Measurements from ENCODE around the gene ALDH3B2. TPM values are rescaled to one million over a fixed set of nuclear protein-coding genes. Genes with fewer than 3 reads are reported as not detected.
"Not testable (repeated sequence)": the region's sequence is repeated elsewhere in the genome, so short reads cannot be mapped to it uniquely, and the experiment has no call there.

The ALDH3B2 gene
- total RNA-seq, 1 donor from 2014 or later: not detected

GRCh38 chr11:67663532-67664212 lies 10.8 kb downstream of the ALDH3B2 start:
- Mint-ChIP-seq H3K9me3 (no peaks in the 10 kb centered on the region), H3K27me3 (no peaks in the 10 kb centered on the region), H3K27ac (no peak overlapping the region), H3K36me3 (ENCODE audit: low read depth) (no peaks in the 10 kb centered on the region), H3K4me1 (peaks cover 7% of the 10 kb centered on the region), H3K4me3 (no peak overlapping the region)
- ATAC-seq (ENCODE audit: low read depth) (no peak), DNase-seq (no peak)
- ChIA-PET CTCF (interaction anchor here (1.0 kb wide), 1 partner anchor 15 kb away, joined by 3 read pairs; no protein-coding TSS in a partner anchor), POLR2A (no interaction called here)
- intact Hi-C loops (cut with micrococcal nuclease): no loop called here
- TF ChIP-seq CTCF (IDR thresholded peaks at IDR 0.05): no peak

DNA sequence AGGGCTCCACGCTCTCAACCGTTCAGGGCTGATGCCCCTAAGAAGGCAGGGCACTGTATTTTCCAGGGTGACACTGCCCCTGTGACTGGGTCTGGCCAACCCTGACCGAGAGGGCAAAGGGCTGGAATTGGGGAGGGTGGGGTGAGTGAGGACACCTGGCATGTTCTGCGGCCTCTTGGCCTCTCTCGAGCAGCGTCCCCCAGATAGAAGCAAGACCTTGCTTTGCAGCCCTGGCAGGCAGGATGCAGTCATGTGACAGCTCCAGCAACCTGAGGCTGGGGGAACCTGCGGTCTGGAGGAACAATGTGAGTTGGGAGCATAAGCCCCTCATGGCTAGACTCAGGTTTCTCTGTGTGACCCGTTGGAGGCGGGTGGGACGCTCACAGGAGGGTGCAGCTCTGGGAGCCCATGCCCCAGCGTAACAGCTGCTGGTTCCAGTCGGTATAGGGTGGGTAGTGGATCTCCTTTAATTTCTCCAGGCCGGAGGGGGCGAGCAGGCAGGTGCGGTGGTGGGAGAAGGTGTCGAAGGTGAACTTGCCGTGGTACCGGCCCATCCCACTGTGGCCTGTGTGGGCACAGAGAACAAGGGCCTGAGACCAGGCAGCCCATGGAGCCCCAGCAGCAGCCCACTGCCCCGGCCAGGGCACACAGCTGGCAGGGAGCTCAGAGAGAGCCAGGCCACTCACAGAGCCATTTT lies 11.4 kb downstream of the ALDH3B2 start:
- ATAC-seq (ENCODE audit: low read depth) (no peak), DNase-seq (no peak)
- ChIA-PET POLR2A (no interaction called here), CTCF (interaction anchor here (1.0 to 1.5 kb wide), 2 partner anchors 12 to 15 kb away, joined by 3 to 4 read pairs; partner anchors contain the start of gene ACY3)
- H3K4me3 Mint-ChIP-seq: no peak overlapping the region
- peaks cover 8% of the 10 kb centered on the region for H3K4me1 Mint-ChIP-seq
- H3K36me3 Mint-ChIP-seq (ENCODE audit: low read depth): no peaks in the 10 kb centered on the region
- no peaks in the 10 kb centered on the region for H3K9me3 Mint-ChIP-seq
- H3K27me3 Mint-ChIP-seq: no peaks in the 10 kb centered on the region
- no peak overlapping the region for H3K27ac Mint-ChIP-seq
- no peak for TF ChIP-seq CTCF (IDR thresholded peaks at IDR 0.05)
- intact Hi-C loops (cut with micrococcal nuclease): no loop called here

DNA sequence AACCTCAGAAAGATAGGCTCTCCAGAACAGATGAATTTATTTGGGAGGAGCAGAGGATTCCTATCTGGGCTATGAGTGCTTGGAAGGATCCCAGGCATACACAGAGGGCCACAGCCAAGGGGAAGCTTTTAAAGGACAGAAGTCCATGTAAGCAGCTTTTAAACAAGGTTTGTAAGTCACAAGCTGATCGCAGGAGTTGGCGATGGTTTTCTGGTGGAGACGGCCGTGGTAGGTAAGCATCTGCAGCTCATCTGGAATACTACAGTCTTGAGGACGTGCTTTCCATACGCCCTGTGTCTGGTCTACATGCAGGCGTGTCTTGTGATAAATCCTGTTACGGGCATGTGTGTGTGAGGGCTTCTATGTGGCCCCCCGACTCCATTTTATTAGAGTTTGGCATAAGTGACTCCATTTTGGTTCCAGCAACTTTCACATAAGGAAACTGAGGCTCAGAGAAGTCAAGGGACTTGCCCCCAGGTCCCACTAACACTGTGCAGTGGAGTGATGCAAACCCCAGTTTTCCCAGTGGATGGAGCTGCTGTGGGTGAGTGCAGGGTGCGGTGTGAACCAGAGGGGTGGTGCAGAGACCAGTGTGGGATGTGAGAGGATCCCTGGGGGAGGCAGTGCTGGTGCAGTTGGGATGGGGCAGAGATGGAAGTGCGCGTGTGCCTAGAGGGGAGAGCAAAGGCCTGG lies 12.1 kb downstream of the ALDH3B2 start:
- DNase-seq (no peak), ATAC-seq (ENCODE audit: low read depth) (no peak)
- no peak for TF ChIP-seq CTCF (IDR thresholded peaks at IDR 0.05)
- intact Hi-C loops (cut with micrococcal nuclease): no loop called here
- ChIA-PET POLR2A (no interaction called here), CTCF (interaction anchor here (1.5 kb wide), 1 partner anchor 11 kb away, joined by 4 read pairs; the partner anchor contains the start of gene ACY3)
- Mint-ChIP-seq H3K9me3 (no peaks in the 10 kb centered on the region), H3K27me3 (no peaks in the 10 kb centered on the region), H3K4me3 (no peak overlapping the region), H3K27ac (no peak overlapping the region), H3K36me3 (ENCODE audit: low read depth) (no peaks in the 10 kb centered on the region), H3K4me1 (peaks cover 8% of the 10 kb centered on the region)

DNA sequence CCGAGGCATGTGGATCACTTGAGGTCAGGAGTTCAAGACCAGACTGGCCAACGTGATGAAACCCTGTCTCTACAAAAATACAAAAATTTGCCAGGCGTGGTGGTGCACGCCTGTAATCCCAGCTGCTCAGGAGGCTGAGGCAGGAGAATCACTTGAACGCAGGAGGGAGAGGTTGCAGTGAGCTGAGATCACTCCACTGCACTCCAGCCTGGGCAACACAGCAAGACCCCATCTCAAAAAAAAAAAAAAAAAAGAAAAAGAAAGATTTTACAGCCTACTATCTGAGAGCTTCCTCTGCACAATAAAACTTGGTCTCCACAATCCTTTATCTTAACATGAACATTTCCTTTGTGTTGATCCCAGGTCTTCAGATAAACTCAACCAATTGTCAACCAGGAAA lies 13.7 kb downstream of the ALDH3B2 start:
- H3K36me3 Mint-ChIP-seq (ENCODE audit: low read depth); H3K4me1 Mint-ChIP-seq; H3K4me3 Mint-ChIP-seq; H3K9me3 Mint-ChIP-seq; intact Hi-C loops (cut with micrococcal nuclease); H3K27ac Mint-ChIP-seq; ATAC-seq (ENCODE audit: low read depth); H3K27me3 Mint-ChIP-seq; DNase-seq: not testable (repeated sequence)
- POLR2A ChIA-PET: interaction anchor here (1.5 kb wide), 1 partner anchor 31 kb away, joined by 5 read pairs; no protein-coding TSS in a partner anchor
- CTCF ChIA-PET: interaction anchor here (3.3 to 4.8 kb wide), 2 partner anchors 13 to 31 kb away, joined by 43 to 55 read pairs; partner anchors contain the start of gene NUDT8

DNA sequence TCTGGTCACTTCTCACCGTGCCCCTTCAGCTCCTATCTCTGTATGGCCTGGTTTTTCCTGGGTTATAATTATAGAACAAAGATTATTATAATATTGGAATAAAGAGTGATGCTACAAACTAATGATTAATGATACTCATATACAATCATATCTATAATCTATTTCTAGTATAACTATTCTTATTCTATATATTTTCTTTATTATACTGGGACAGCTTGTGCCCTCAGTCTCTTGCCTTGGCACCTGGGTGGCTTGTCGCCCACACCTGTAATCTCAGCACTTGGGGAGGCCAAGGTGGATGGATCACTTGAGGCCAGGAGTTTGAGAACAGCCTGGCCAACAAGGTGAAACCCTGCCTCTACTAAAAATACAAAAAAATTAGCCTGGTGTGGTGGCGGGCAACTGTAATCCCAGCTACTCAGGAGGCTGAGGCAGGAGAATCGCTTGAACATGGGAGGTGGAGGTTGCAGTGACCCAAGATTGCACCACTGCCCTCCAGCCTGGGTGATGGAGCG lies 14.7 kb downstream of the ALDH3B2 start:
- intact Hi-C loops (cut with micrococcal nuclease): loop anchor here (1.0 to 5.0 kb wide), 6 partner anchors 11 to 271 kb away; partner anchors contain the start of genes CDK2AP2, NUDT8 and PITPNM1
- not testable (repeated sequence) for H3K4me1 Mint-ChIP-seq; ATAC-seq (ENCODE audit: low read depth); H3K27me3 Mint-ChIP-seq; DNase-seq; H3K27ac Mint-ChIP-seq; H3K9me3 Mint-ChIP-seq; H3K36me3 Mint-ChIP-seq (ENCODE audit: low read depth); H3K4me3 Mint-ChIP-seq
- peak; percentile 9 for TF ChIP-seq CTCF (IDR thresholded peaks at IDR 0.05)
- ChIA-PET POLR2A (interaction anchor here (0.8 to 1.5 kb wide), 3 partner anchors 30 to 296 kb away, joined by 3 to 5 read pairs (median 3); no protein-coding TSS in a partner anchor), CTCF (interaction anchor here (0.6 to 4.8 kb wide), 11 partner anchors 9 to 314 kb away, joined by 3 to 55 read pairs (median 3); partner anchors contain the start of genes ACY3, GSTP1, NUDT8 and TBX10)

Measured in activated B cell treated with CpG ODN at 0.5 μM for 24 hours (primary cell).